Esophagus muscularis mucosa (tissue), 3 donors: ENCODE results near the gene PRKCE.

Source experiments
- CTCF ChIP-seq, 3 experiments: fragments of 200-600 bp in 2 of 3; fragments of 450-650 bp in 1 of 3; sonication (generic) in 2 of 3; IDR thresholded peaks; one replicate each; pipeline ENCODE4 v1.5.1; 2017 to 2019; ENCODE audit warnings: antibody characterized with exemption in 3 of 3, mild to moderate bottlenecking in 2 of 3, moderate library complexity in 1 of 3
- POLR2A ChIP-seq: fragments of 450-650 bp; IDR thresholded peaks from one replicate; pipeline ENCODE4 v1.6.1; 2017; ENCODE audit warnings: antibody characterized with exemption, moderate library complexity, mild to moderate bottlenecking, low read depth
- POLR2AphosphoS5 ChIP-seq, 2 donors: sonication (generic); formaldehyde crosslinking; IDR thresholded peaks; one replicate each; pipeline ENCODE4 v1.6.1; 2017; ENCODE audit warnings: antibody characterized with exemption in 2 of 2

GRCh38 chr2:46200100-46200690 lies 548.7 kb downstream of the PRKCE start:
- TF ChIP-seq CTCF (IDR thresholded peaks at IDR 0.05) (no peak), POLR2AphosphoS5 (IDR thresholded peaks at IDR 0.05) (no peak), POLR2A (no peak)
